Colonic mucosa (tissue), 4 donors: Measurements from ENCODE around the gene ITGA11. TPM values are rescaled to one million over a fixed set of nuclear protein-coding genes. Genes with fewer than 3 reads are reported as not detected.

Experiments
- DNase-seq: peaks from one replicate; pipeline ENCODE4 v3.0.0-alpha.2; 2020
- H3K27ac ChIP-seq: fragments of 200-600 bp; one replicate; pipeline ENCODE4 v1.8.0; 2021
- H3K27me3 ChIP-seq: fragments of 200-600 bp; one replicate; pipeline ENCODE4 v1.8.0; 2021
- H3K36me3 ChIP-seq: fragments of 200-600 bp; one replicate; pipeline ENCODE4 v1.8.0; 2021
- H3K4me1 ChIP-seq: fragments of 200-600 bp; one replicate; pipeline ENCODE4 v1.8.0; 2021; ENCODE audit warnings: mild to moderate bottlenecking
- H3K4me3 ChIP-seq: fragments of 200-600 bp; one replicate; pipeline ENCODE4 v1.8.0; 2021
- H3K9ac ChIP-seq, 2 donors: one replicate each; pipeline ENCODE4 v1.7.0; 2013; ENCODE audit warnings: control low read depth in 2 of 2, low read depth in 2 of 2, low read length in 2 of 2
- H3K9me3 ChIP-seq: fragments of 200-600 bp; one replicate; pipeline ENCODE4 v1.8.0; 2021
- intact Hi-C: fragments of 100-400 bp; cut with DNase I; formaldehyde crosslinking; loops from one replicate; pipeline ENCODE4 v1.14.1; 2022
- total RNA-seq, 2 donors: library from RNA; stranded (reverse); fragmentation: NEBNext Ultra II Directional in 1 of 2; extraction: Animal tissue kit (Norgen Biotek cat#: 25700) in 1 of 2; gene quantifications; one replicate each; pipeline ENCODE4 v1.2.1, GENCODE V29; 2021
- TF ChIP-seq, protein P1 (sequence below): fragments of 200-600 bp; IDR thresholded peaks from one replicate; pipeline ENCODE4 v1.8.0; 2022; ENCODE audit warnings: antibody characterized with exemption, mild to moderate bottlenecking
- donor health status: healthy.
- donor health status: DM: no; HTN: no; CAD: no.
- donor health status: DM: no; HTN: no; CAD: no.

Gene ITGA11
- total RNA-seq, 2 donors from 2014 or later, result 2.4 to 4.1 TPM

DNA sequence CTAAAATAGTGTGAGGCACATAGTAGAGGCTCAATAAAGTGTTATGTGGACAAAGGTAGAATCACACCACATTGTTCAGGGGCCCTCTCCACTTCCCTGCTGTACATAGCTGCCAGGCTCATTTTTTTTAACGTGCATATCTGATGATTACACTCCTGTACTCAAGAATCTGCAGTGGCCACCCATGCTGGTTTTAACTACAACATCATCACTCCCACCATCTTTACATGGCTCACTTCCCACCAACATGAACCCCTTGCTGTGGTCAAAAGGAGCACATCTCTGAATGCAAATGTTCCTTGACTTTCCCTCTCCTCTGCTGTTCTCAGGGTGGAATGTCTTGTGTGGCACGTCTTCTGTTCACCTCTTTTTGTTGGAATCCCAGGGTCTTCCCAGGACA is 77.7 kb downstream of the ITGA11 start:
- TF ChIP-seq, protein P1, sequence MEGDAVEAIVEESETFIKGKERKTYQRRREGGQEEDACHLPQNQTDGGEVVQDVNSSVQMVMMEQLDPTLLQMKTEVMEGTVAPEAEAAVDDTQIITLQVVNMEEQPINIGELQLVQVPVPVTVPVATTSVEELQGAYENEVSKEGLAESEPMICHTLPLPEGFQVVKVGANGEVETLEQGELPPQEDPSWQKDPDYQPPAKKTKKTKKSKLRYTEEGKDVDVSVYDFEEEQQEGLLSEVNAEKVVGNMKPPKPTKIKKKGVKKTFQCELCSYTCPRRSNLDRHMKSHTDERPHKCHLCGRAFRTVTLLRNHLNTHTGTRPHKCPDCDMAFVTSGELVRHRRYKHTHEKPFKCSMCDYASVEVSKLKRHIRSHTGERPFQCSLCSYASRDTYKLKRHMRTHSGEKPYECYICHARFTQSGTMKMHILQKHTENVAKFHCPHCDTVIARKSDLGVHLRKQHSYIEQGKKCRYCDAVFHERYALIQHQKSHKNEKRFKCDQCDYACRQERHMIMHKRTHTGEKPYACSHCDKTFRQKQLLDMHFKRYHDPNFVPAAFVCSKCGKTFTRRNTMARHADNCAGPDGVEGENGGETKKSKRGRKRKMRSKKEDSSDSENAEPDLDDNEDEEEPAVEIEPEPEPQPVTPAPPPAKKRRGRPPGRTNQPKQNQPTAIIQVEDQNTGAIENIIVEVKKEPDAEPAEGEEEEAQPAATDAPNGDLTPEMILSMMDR, result no peak
- no peak overlapping the region for H3K9ac ChIP-seq
- no peaks in the 10 kb centered on the region for H3K36me3 ChIP-seq
- no peaks in the 10 kb centered on the region for H3K4me1 ChIP-seq
- no peaks in the 10 kb centered on the region for H3K27me3 ChIP-seq
- no peak overlapping the region for H3K4me3 ChIP-seq
- no peaks in the 10 kb centered on the region for H3K9me3 ChIP-seq
- DNase-seq, result no peak
- intact Hi-C loops, result no loop called here
- no peak overlapping the region for H3K27ac ChIP-seq

DNA sequence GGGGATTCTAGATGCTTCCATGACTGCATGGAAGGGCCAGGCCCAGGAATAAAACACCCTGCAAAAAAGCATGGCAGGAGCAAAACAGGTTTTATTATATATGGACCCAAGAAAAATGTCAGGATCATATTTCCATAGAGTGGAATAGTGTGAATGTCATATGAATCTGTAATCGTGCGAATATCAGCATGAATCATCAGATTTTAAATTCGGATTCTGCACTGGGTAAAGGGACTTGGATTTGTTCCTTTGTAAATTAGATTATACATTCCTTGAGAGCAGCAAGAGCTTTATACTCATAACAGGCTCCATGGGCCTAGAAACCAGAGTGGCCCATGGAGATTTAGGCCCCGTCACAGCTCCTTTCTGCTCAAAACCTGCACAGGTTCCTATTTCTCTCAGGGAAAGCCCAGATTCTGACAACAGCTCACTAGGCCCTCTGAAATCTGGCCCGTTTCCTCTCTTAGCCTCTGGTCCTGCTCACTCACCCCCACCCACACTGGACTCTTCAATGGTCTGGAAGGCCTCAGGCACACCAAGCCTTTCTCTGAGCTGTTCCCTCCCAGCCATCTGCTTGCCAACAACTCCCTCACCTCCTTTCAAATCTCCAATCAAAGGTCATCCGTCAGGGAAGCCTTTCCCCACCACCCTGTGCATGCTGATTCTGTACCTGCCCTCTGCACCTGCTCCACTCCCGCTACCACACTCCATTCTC is 78.4 kb downstream of the ITGA11 start:
- TF ChIP-seq, protein P1, result no peak
- intact Hi-C loops, result no loop called here
- H3K4me3 ChIP-seq, result no peak overlapping the region
- no peak overlapping the region for H3K27ac ChIP-seq
- H3K9ac ChIP-seq, result no peak overlapping the region
- no peaks in the 10 kb centered on the region for H3K4me1 ChIP-seq
- no peaks in the 10 kb centered on the region for H3K36me3 ChIP-seq
- H3K27me3 ChIP-seq, result no peaks in the 10 kb centered on the region
- H3K9me3 ChIP-seq, result no peaks in the 10 kb centered on the region
- no peak for DNase-seq

DNA sequence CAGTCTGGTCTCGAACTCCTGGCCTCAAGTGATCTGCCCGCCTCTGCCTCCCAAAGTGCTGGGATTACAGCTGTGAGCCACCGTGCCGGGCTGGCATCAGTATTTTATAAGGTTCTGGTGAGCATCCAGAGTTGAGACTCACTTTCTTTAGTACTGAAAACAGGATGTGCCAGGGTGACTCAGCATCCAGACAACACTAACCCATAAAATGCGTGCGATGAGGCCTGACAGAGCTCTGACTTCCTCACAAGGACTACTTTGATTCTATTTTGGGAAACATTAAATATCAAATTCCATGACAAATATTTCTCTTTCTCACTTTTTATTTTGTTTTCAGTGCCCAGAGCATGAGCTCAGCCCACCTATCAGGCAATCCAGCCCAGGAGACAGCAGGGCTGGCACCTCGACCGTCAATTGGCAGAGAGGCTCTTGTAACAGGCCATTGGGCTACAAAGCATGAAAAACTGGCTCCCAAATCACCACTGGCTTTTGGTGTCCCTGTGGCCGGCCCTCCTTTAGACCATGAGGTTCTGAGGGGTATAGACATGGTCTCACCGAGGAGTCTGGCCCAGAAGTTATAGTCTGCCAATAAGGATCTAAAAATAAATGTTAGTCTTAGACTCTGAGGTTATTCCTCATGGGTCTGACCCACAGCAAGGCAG is 79.4 kb downstream of the ITGA11 start:
- Histone ChIP-seq H3K4me1 (no peaks in the 10 kb centered on the region), H3K9ac (no peak overlapping the region), H3K4me3 (no peak overlapping the region), H3K36me3 (no peaks in the 10 kb centered on the region), H3K9me3 (no peaks in the 10 kb centered on the region), H3K27ac (no peak overlapping the region), H3K27me3 (no peaks in the 10 kb centered on the region)
- TF ChIP-seq, protein P1, result no peak
- intact Hi-C loops, result no loop called here
- no peak for DNase-seq

DNA sequence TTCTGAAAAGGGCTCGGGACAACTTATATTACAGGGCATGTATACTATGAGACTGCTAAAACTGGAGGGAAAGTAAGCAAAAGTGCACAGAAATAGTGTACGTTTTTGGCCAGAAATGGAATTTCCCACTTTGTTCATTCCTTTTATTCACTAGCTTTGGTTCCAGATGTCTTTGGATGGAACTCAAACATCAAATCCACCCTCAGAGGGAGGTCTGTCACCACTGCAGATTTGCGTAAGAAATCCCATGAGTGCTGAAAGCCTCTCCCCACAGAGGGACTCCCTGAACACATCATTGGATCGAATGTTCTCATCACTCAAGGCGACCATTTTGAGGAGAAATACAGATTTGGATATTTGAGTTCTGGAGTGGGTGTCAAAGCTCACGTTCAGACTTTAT is 82.8 kb downstream of the ITGA11 start:
- no peak for DNase-seq
- Histone ChIP-seq H3K27me3 (no peaks in the 10 kb centered on the region), H3K9me3 (no peaks in the 10 kb centered on the region), H3K4me3 (no peak overlapping the region), H3K9ac (no peak overlapping the region), H3K4me1 (no peaks in the 10 kb centered on the region), H3K36me3 (no peaks in the 10 kb centered on the region), H3K27ac (no peak overlapping the region)
- intact Hi-C loops, result no loop called here
- TF ChIP-seq, protein P1, result no peak

DNA sequence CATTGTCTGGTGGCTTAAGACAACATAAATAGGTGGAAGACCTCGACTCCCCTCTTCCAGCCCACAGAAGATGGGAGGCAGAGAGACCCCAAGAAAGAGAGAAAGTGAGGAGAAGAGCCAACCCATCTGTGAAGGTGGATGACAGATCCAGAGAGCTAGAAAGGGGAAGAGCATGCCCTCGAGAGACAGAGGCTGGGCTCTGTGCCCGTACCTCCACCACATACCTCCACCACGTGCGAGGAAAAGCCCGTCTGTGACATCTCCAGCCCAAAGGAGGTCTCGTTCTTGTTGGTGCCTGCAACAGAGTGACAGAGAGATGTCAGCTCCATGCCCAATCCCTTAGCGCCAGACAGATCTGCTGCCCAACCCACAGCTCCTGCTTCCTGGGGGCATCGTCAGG is 83.4 kb downstream of the ITGA11 start:
- no peaks in the 10 kb centered on the region for H3K36me3 ChIP-seq
- DNase-seq, result no peak
- H3K9ac ChIP-seq, result no peak overlapping the region

More for the DNA sequence above, 83.4 kb downstream of the ITGA11 start:
- no peaks in the 10 kb centered on the region for H3K9me3 ChIP-seq
- TF ChIP-seq, protein P1, result no peak
- H3K27ac ChIP-seq, result no peak overlapping the region
- no peaks in the 10 kb centered on the region for H3K4me1 ChIP-seq
- no peaks in the 10 kb centered on the region for H3K27me3 ChIP-seq
- intact Hi-C loops, result no loop called here
- no peak overlapping the region for H3K4me3 ChIP-seq
